Left lung (tissue), 10 donors: ENCODE data around the gene AP1G2. TPM values are rescaled to one million over a fixed set of nuclear protein-coding genes. Genes with fewer than 3 reads are reported as not detected.

Experiments
- ATAC-seq: fragments of 200-7000 bp; cut with Tn5 transposase; one replicate; pipeline ENCODE4 v1.9.1; 2020; ENCODE audit warnings: moderate library complexity
- DNase-seq, 4 donors: peaks; one replicate each; pipeline ENCODE4 v3.0.0-alpha.2; 2013 to 2020
- H3K27ac ChIP-seq, 2 donors: fragments of 200-600 bp; sonication (generic) in 1 of 2; one replicate each; pipeline versions ENCODE4 v1.5.0 to v1.8.0; 2020 to 2021
- H3K27me3 ChIP-seq, 2 donors: fragments of 200-600 bp; sonication (generic) in 1 of 2; one replicate each; pipeline versions ENCODE4 v1.5.0 to v1.8.0; 2020 to 2021
- H3K36me3 ChIP-seq, 2 donors: fragments of 200-600 bp; sonication (generic) in 1 of 2; one replicate each; pipeline versions ENCODE4 v1.5.0 to v1.8.0; 2020 to 2021
- H3K4me1 ChIP-seq, 2 donors: fragments of 200-600 bp; one replicate each; pipeline ENCODE4 v1.8.0; 2021
- H3K4me3 ChIP-seq, 2 donors: fragments of 200-600 bp; sonication (generic) in 1 of 2; one replicate each; pipeline versions ENCODE4 v1.5.0 to v1.8.0; 2020 to 2021; ENCODE audit warnings: mild to moderate bottlenecking in 1 of 2
- H3K9me3 ChIP-seq, 2 donors: fragments of 200-600 bp; sonication (generic) in 1 of 2; one replicate each; pipeline versions ENCODE4 v1.5.0 to v1.8.0; 2020 to 2021
- CTCF ChIP-seq, 2 donors: fragments of 200-600 bp; sonication (generic) in 1 of 2; IDR thresholded peaks; one replicate each; pipeline versions ENCODE4 v1.5.0 to v1.8.0; 2021; ENCODE audit warnings: antibody characterized with exemption in 2 of 2
- intact Hi-C, 2 donors: fragments of 100-400 bp; cut with DNase I; formaldehyde crosslinking; loops; one replicate each; pipeline versions ENCODE4 v1.11.2 to v1.14.2; 2022
- polyA plus RNA-seq, 6 donors: library from polyadenylated mRNA; unstranded; fragments of 120-200 nt; gene quantifications; one replicate each; pipeline ENCODE4 v1.2.1, GENCODE V29; 2013; ENCODE audit not compliant: insufficient read length in 6 of 6
- total RNA-seq, 2 donors: library from RNA; stranded (reverse); fragmentation: NEBNext Ultra II Directional; extraction: Animal tissue kit (Norgen Biotek cat#: 25700); gene quantifications; one replicate each; pipeline ENCODE4 v1.2.1, GENCODE V29; 2021
- donor health status: DM: no; HTN: yes; CAD: no.
- donor health status: DM: no; HTN: no; CAD: no.

The AP1G2 gene
- total and polyA plus RNA-seq, 8 donors = 60.6 to 121 (median 93.3) TPM

DNA sequence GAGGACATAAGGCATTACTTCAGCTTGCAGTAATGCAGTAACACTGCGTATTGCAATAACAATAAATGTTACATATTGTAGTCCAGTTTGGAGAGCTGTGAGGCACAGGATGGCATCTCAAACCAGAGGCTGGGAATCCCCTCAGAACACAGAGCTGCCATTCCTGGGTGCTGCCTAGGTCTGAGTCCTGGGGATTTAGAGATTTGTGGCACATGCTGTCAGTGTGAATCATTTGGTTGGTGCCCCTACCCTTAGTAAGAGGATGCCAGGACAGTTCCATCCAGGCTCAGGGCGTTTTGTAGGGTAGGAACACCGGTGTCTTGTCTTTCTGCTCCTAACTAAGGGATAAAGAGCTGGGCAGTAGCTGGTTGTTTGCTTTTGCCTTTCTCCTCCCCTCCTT is 38.6 kb downstream of the AP1G2 start:
- TF ChIP-seq CTCF (IDR thresholded peaks at IDR 0.05) = no peak
- Histone ChIP-seq H3K27me3 (no peaks in the 10 kb centered on the region), H3K4me3 (no peak overlapping the region), H3K27ac (no peak overlapping the region), H3K4me1 (no peaks in the 10 kb centered on the region), H3K36me3 (peaks cover 0 to 4% of the 10 kb centered on the region in 2 donors), H3K9me3 (no peaks in the 10 kb centered on the region)
- ATAC-seq (no peak), DNase-seq (no peak)
- intact Hi-C loops = no loop called here

- no peak for TF ChIP-seq CTCF (IDR thresholded peaks at IDR 0.05)
Observed at GRCh38 chr14:23528555-23528954, 39.0 kb downstream of the AP1G2 start.

GRCh38 chr14:23525611-23526010 is 42.0 kb downstream of the AP1G2 start:
- peaks cover 0 to 7% of the 10 kb centered on the region in 2 donors for H3K4me1 ChIP-seq
- no peaks in the 10 kb centered on the region for H3K27me3 ChIP-seq
- peaks cover 0 to 4% of the 10 kb centered on the region in 2 donors for H3K36me3 ChIP-seq
- H3K27ac ChIP-seq = no peak overlapping the region
- no peak overlapping the region for H3K4me3 ChIP-seq
- ATAC-seq (no peak), DNase-seq (no peak)
- TF ChIP-seq CTCF (IDR thresholded peaks at IDR 0.05) = no peak
- H3K9me3 ChIP-seq = no peaks in the 10 kb centered on the region
- intact Hi-C loops = no loop called here

More at GRCh38 chr14:23528555-23528954, 39.0 kb downstream of the AP1G2 start:
- intact Hi-C loops = no loop called here
- Histone ChIP-seq H3K36me3 (peaks cover 0 to 4% of the 10 kb centered on the region in 2 donors), H3K9me3 (no peaks in the 10 kb centered on the region), H3K4me3 (no peak overlapping the region), H3K4me1 (no peaks in the 10 kb centered on the region), H3K27me3 (no peaks in the 10 kb centered on the region), H3K27ac (no peak overlapping the region)
- ATAC-seq (no peak), DNase-seq (no peak)

DNA sequence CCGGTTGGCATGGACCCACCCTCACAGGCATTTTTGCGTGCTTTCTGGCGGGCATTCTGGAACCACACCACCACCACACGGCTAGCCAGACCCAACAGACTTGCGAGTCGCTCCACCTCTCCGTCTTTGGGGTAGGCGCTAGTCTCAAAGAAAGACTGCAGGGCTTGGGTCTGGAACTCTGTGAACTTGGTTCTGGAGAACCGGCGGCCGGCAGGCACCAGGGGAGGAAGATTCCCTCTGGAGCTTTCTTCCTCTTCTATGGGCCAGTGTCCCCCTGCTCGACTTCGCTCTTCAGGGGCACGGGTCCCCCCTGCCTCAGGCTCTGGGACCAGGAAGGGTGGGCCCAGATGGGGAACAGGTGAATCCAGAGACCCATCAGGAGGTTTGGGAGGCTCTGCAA is 42.6 kb downstream of the AP1G2 start:
- DNase-seq (no peak), ATAC-seq (no peak)
- Histone ChIP-seq H3K27me3 (no peaks in the 10 kb centered on the region), H3K36me3 (peaks cover 0 to 4% of the 10 kb centered on the region in 2 donors), H3K4me1 (peaks cover 0 to 7% of the 10 kb centered on the region in 2 donors), H3K9me3 (no peaks in the 10 kb centered on the region), H3K4me3 (no peak overlapping the region), H3K27ac (no peak overlapping the region)
- TF ChIP-seq CTCF (IDR thresholded peaks at IDR 0.05) = no peak
- intact Hi-C loops = no loop called here

GRCh38 chr14:23523229-23524016 is 44.2 kb downstream of the AP1G2 start:
- H3K27ac ChIP-seq = no peak overlapping the region
- no peaks in the 10 kb centered on the region for H3K9me3 ChIP-seq
- H3K27me3 ChIP-seq = no peaks in the 10 kb centered on the region
- no peak for TF ChIP-seq CTCF (IDR thresholded peaks at IDR 0.05)
- H3K4me3 ChIP-seq = no peak overlapping the region
- intact Hi-C loops = no loop called here
- DNase-seq (no peak), ATAC-seq (no peak)
- H3K4me1 ChIP-seq = peaks cover 0 to 7% of the 10 kb centered on the region in 2 donors
- H3K36me3 ChIP-seq = peaks cover 0 to 4% of the 10 kb centered on the region in 2 donors
